Esophagus squamous epithelium (tissue), 5 donors: Measurements from ENCODE around the gene PPP1R27. TPM values are rescaled to one million over a fixed set of nuclear protein-coding genes. Genes with fewer than 3 reads are reported as not detected.

Experiments used
- DNase-seq: peaks from one replicate; lab custom pipeline; 2025; lab: John Stamatoyannopoulos, UW
- H3K27ac ChIP-seq, 4 donors: fragments of 200-600 bp; sonication (generic); one replicate each; pipeline ENCODE4 v1.5.1; 2016 to 2019; ENCODE audit warnings: mild to moderate bottlenecking in 1 of 4
- H3K27me3 ChIP-seq, 4 donors: fragments of 200-600 bp; sonication (generic); 1 replicate in 3 of 4; 2 replicates in 1 of 4; pipeline versions ENCODE4 v1.5.1 to v1.6.0; 2017 to 2021; ENCODE audit warnings: antibody characterized with exemption in 1 of 4
- H3K36me3 ChIP-seq, 3 donors: fragments of 200-600 bp; sonication (generic); one replicate each; pipeline ENCODE4 v1.5.1; 2016 to 2019
- H3K4me1 ChIP-seq, 3 donors: fragments of 200-600 bp; sonication (generic); one replicate each; pipeline ENCODE4 v1.5.1; 2017 to 2019
- H3K4me3 ChIP-seq, 4 donors: fragments of 200-600 bp; sonication (generic); 1 replicate in 3 of 4; 2 replicates in 1 of 4; pipeline ENCODE4 v1.5.1; 2016 to 2019; ENCODE audit warnings: mild to moderate bottlenecking in 2 of 4, moderate library complexity in 1 of 4
- H3K9me3 ChIP-seq, 3 donors: fragments of 200-600 bp; sonication (generic); one replicate each; pipeline ENCODE4 v1.5.1; 2016 to 2019
- CTCF ChIP-seq, 6 experiments: fragments of 450-650 bp in 4 of 6; fragments of 200-600 bp in 2 of 6; sonication (generic) in 2 of 6; IDR thresholded peaks; one replicate each; pipeline ENCODE4 v1.5.1; 2016 to 2019; ENCODE audit warnings: antibody characterized with exemption in 6 of 6, mild to moderate bottlenecking in 4 of 6, moderate library complexity in 4 of 6
- POLR2A ChIP-seq, 4 donors: fragments of 450-650 bp; IDR thresholded peaks; one replicate each; pipeline ENCODE4 v1.6.1; 2017; ENCODE audit warnings: antibody characterized with exemption in 4 of 4, mild to moderate bottlenecking in 4 of 4, moderate library complexity in 3 of 4
- WGBS, 2 donors: methylation state at CpG; one replicate each; pipeline ENCODE4 v1.1.5; 2018; 5-methylcytosine and 5-hydroxymethylcytosine counted together
- intact Hi-C: fragments of 100-400 bp; cut with DNase I; formaldehyde crosslinking; loops from one replicate; pipeline ENCODE4 v1.15.0; 2022
- total RNA-seq, 4 donors: library from RNA; depleted of rRNA; stranded (reverse); fragments of >200 nt; gene quantifications; one replicate each; pipeline ENCODE4 v1.1.0, GENCODE V29; 2016
- donor health status: DM: yes; HTN: yes; CAD: no.

PPP1R27 gene
- total RNA-seq, 4 donors from 2014 or later, result not detected

- Histone ChIP-seq H3K4me3 (no peak overlapping the region), H3K27me3 (no peaks in the 10 kb centered on the region), H3K36me3 (peaks cover 29 to 90% (median 43%) of the 10 kb centered on the region in 3 donors), H3K27ac (peak overlapping the region; percentile 71 to 99 (median 76)), H3K9me3 (no peaks in the 10 kb centered on the region), H3K4me1 (peaks cover 28 to 67% (median 43%) of the 10 kb centered on the region in 3 donors)
- DNase-seq, result no peak
- intact Hi-C loops, result no loop called here
- WGBS, 2 donors, result 54 to 71% methylated on average over 11 to 26 of the region's 29 CpGs
- no peak for TF ChIP-seq POLR2A (IDR thresholded peaks at IDR 0.05)
- peak in 5 of 6 experiments; percentile 8 to 44 (median 38) for TF ChIP-seq CTCF (IDR thresholded peaks at IDR 0.05)
Observed at GRCh38 chr17:81854974-81855774, 20.3 kb upstream of the PPP1R27 start.

GRCh38 chr17:81852237-81852636 lies 17.4 kb upstream of the PPP1R27 start:
- TF ChIP-seq CTCF (IDR thresholded peaks at IDR 0.05), result no peak
- TF ChIP-seq POLR2A (IDR thresholded peaks at IDR 0.05), result no peak
- WGBS, 2 donors, result 91 to 100% methylated on average over 1 to 3 of the region's 12 CpGs
- no peak overlapping the region for H3K27ac ChIP-seq
- H3K9me3 ChIP-seq, result no peaks in the 10 kb centered on the region
- no peak for DNase-seq
- no peaks in the 10 kb centered on the region for H3K27me3 ChIP-seq
- peaks cover 40 to 99% (median 62%) of the 10 kb centered on the region in 3 donors for H3K36me3 ChIP-seq
- H3K4me3 ChIP-seq, result no peak overlapping the region
- intact Hi-C loops, result no loop called here
- peaks cover 9 to 40% (median 20%) of the 10 kb centered on the region in 3 donors for H3K4me1 ChIP-seq

GRCh38 chr17:81851423-81851822 lies 16.6 kb upstream of the PPP1R27 start:
- intact Hi-C loops, result no loop called here
- H3K9me3 ChIP-seq, result no peaks in the 10 kb centered on the region
- DNase-seq, result no peak
- no peak overlapping the region for H3K4me3 ChIP-seq
- no peak overlapping the region for H3K27ac ChIP-seq
- peaks cover 45 to 99% (median 70%) of the 10 kb centered on the region in 3 donors for H3K36me3 ChIP-seq
- TF ChIP-seq CTCF (IDR thresholded peaks at IDR 0.05) (no peak), POLR2A (IDR thresholded peaks at IDR 0.05) (no peak)
- H3K4me1 ChIP-seq, result peaks cover 9 to 35% (median 18%) of the 10 kb centered on the region in 3 donors
- no peaks in the 10 kb centered on the region for H3K27me3 ChIP-seq
- no CpG with 5 or more reads among the region's 16 CpGs for WGBS, 2 donors

DNA sequence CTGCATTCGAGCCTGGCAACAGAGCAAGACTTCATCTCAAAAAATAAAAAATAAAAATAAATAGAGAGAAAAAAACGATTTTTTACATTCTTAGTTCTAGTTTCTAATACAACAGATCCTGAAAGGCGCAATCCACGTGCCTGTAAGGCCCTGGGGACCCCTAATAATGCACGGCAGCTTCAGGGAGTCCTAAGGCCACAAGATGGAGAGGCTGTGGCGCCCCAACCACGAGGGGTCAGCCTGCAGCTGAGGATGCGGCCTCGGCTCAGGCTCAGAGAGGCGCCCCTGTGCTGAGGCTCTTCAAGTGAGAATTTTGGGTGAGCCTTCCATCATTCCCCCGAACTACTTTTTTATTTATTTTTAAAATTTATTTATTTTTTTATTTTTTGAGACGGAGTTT lies 14.6 kb upstream of the PPP1R27 start:
- H3K4me1 ChIP-seq, result peaks cover 0 to 15% (median 4%) of the 10 kb centered on the region in 3 donors
- no peak overlapping the region for H3K27ac ChIP-seq
- H3K4me3 ChIP-seq, result no peak overlapping the region
- H3K36me3 ChIP-seq, result peaks cover 64 to 100% (median 90%) of the 10 kb centered on the region in 3 donors
- H3K27me3 ChIP-seq, result no peaks in the 10 kb centered on the region
- WGBS, 2 donors, result 91 to 93% methylated on average over 12 of the region's 12 CpGs
- TF ChIP-seq CTCF (IDR thresholded peaks at IDR 0.05) (no peak), POLR2A (IDR thresholded peaks at IDR 0.05) (no peak)
- intact Hi-C loops, result no loop called here
- H3K9me3 ChIP-seq, result no peaks in the 10 kb centered on the region
- no peak for DNase-seq
